Coronary artery (tissue), 2 donors: Measurements from ENCODE around the gene ITGAE.

ENCODE experiments used
- DNase-seq: peaks from one replicate; pipeline ENCODE4 v3.0.0-alpha.2; 2017; ENCODE audit warnings: low spot score
- H3K27ac ChIP-seq, 2 donors: fragments of 200-600 bp; sonication (generic); one replicate each; pipeline ENCODE4 v1.5.1; 2016 to 2019
- H3K4me3 ChIP-seq: fragments of 200-600 bp; sonication (generic); 2 replicates; pipeline ENCODE4 v1.5.1; 2016; ENCODE audit warnings: mild to moderate bottlenecking, moderate library complexity
- CTCF ChIP-seq: fragments of 200-600 bp; sonication (generic); IDR thresholded peaks from one replicate; pipeline ENCODE4 v1.5.1; 2019; ENCODE audit warnings: antibody characterized with exemption

ITGAE gene

DNA sequence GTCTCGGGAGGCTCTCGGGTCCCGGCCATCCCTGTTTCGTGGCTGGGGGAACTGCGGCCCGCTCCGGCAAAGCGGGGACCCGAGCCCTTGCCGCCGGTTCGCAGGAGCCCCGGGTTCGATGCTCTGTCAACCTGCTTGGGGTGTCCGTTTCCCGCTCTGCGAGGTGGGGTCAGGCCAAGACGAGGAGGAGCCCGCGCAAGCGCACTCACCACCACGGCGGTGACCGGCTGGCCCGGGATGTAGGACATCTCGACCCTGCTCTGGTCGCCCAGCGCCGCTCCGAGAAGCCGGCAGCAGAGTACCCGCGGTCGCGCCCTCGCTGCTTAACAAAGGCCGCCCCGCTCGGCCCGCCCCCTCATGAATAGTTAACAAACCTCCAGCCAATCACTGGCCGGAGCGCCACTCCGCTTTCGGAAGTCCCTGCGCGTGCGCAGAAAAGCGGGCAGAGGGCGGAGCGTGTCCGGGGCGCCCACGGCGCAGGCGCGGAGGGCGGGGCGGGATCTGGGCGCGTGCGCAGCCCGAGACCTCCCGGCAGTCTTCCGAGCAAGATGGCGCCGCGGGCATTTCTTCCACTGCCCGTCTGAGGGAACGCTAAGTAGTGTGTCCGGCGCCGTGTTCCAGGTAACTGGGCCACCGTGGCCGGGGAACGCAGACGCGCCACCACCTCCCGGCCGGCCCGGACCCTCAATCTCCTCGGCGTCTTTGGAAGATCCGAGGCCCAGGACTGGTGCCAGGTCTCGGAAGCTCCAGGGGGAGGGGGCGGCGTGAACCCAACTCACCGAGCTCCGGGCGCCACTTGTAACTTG lies 132.5 kb downstream of the ITGAE start, which contains the start of the genes EMC6 and TAX1BP3:
Gene EMC6 (plus strand): TSS at position 534 of the 806 bp plus-strand sequence. CDS start 335 bp downstream, outside the sequence.
Gene TAX1BP3 (minus strand): TSS at position 300 of the 806 bp plus-strand sequence. CDS start 52 bp downstream, at position 248.
- H3K4me3 ChIP-seq = peak within 1 kb of the TSS; percentile 100
- peak; percentile 99 for DNase-seq
- no peak for TF ChIP-seq CTCF
- H3K27ac ChIP-seq = peak within 1 kb of the TSS; percentile 92 to 100

- no peak for TF ChIP-seq CTCF
- Histone ChIP-seq H3K4me3 (peak overlapping the region; percentile 100), H3K27ac (peak overlapping the region; percentile 92 to 100)
- peak; percentile 95 for DNase-seq
Measured at GRCh38 chr17:3667366-3668278, 133.4 kb downstream of the ITGAE start.

- TF ChIP-seq CTCF = no peak
- Histone ChIP-seq H3K27ac (peak overlapping the region in 1 of 2 donors; percentile 100), H3K4me3 (peak overlapping the region; percentile 100)
- DNase-seq = no peak
Measured at GRCh38 chr17:3666516-3666915, 134.5 kb downstream of the ITGAE start.

DNA sequence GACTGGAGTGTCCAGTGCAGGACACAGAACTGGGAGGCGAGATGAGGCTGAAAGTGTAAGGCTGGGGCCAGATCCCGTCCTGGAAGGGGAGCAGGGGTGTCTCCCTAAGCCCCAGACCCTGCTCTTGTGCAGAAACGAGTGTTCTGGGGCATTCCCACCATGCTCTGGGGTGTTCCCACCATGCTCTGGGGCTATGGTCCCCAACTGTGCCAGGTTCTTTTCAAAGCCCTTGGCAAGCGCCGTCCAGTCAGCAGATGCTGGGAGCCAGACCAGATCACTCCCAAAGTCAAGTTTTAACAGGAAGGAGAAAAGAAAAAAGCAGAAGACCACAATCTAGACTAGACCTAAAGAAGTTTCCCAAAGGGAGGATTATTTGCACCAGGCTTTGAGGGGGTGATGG lies 135.2 kb downstream of the ITGAE start:
- no peak for DNase-seq
- H3K4me3 ChIP-seq = no peak overlapping the region
- no peak for TF ChIP-seq CTCF
- no peak overlapping the region for H3K27ac ChIP-seq
